ENCODE measurements around the gene PRUNE2.

Gene PRUNE2

DNA sequence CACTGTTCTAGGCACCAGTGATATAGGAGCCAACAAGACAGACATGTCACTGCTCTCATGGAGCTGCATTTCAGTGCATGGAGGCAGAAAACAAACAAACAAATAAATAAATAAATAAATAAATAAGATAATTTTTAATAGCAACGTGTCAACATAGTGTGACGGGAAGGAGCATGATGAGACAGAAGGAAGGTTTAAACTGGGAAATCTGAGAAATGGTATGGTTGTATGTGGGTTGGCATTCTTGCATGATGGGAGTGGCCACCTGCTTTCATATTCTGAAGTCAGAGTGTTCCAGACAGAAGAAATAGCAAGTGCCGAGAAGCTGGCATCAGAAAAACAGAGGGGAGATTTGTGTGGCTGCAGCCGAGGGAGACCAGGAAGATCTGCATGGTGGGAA, 141.8 kb downstream of the PRUNE2 start, which contains the start of gene PCA3:
Gene PCA3, plus strand, starts transcription at position 301 of the 400 bp plus-strand sequence.
- ChIA-PET POLR2A (ENCODE audit: low non-redundant PET) (no interaction called here), CTCF (no interaction called here)
- TF ChIP-seq, protein P1, sequence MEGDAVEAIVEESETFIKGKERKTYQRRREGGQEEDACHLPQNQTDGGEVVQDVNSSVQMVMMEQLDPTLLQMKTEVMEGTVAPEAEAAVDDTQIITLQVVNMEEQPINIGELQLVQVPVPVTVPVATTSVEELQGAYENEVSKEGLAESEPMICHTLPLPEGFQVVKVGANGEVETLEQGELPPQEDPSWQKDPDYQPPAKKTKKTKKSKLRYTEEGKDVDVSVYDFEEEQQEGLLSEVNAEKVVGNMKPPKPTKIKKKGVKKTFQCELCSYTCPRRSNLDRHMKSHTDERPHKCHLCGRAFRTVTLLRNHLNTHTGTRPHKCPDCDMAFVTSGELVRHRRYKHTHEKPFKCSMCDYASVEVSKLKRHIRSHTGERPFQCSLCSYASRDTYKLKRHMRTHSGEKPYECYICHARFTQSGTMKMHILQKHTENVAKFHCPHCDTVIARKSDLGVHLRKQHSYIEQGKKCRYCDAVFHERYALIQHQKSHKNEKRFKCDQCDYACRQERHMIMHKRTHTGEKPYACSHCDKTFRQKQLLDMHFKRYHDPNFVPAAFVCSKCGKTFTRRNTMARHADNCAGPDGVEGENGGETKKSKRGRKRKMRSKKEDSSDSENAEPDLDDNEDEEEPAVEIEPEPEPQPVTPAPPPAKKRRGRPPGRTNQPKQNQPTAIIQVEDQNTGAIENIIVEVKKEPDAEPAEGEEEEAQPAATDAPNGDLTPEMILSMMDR (conservative IDR thresholded peaks at IDR 0.05; ENCODE audit: low read depth): no peak
- no peak within 1 kb of the TSS for H3K27ac ChIP-seq
- no peak for DNase-seq (ENCODE audit: low spot score)

DNA sequence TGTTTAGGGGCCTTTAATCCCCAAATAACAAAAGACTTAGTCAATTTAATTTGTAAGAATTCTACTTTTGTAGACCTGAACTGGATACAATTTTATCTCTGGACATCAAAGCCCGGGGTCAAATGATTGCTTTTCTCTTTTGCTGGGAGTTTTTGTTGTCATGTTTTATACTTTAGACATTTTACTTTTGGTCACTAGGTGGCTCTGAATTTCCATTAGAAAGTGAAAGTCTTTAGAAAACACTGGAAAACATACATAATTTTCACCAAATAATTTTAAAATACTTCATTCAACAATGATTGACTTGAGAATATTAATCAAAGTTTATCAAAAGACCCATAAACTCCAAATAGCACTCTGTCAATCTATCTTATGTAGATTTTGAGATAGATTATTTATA, 144.5 kb downstream of the PRUNE2 start:
- TF ChIP-seq, protein P1 (conservative IDR thresholded peaks at IDR 0.05; ENCODE audit: low read depth): peak; percentile 29; the same call in 1 of the 2 replicates
- ChIA-PET CTCF (interaction anchor here (0.6 to 1.2 kb wide), 5 partner anchors 69 to 1907 kb away, joined by 3 to 4 read pairs (median 3); no protein-coding TSS in a partner anchor), POLR2A (ENCODE audit: low non-redundant PET) (no interaction called here)
- peak; percentile 15 for DNase-seq (ENCODE audit: low spot score)
- H3K27ac ChIP-seq: no peak overlapping the region

GRCh38 chr9:76759732-76760131, 146.2 kb downstream of the PRUNE2 start:
- H3K27ac ChIP-seq: no peak overlapping the region
- POLR2A ChIA-PET (ENCODE audit: low non-redundant PET): interaction anchor here (0.6 kb wide), 1 partner anchor 172 kb away, joined by 3 read pairs; no protein-coding TSS in a partner anchor
- no peak for DNase-seq (ENCODE audit: low spot score)
- TF ChIP-seq, protein P1 (conservative IDR thresholded peaks at IDR 0.05; ENCODE audit: low read depth): no peak
- CTCF ChIA-PET: interaction anchor here (0.6 to 0.7 kb wide), 2 partner anchors 25 to 220 kb away, joined by 3 to 6 read pairs; no protein-coding TSS in a partner anchor

- DNase-seq (ENCODE audit: low spot score): no peak
- TF ChIP-seq, protein P1 (conservative IDR thresholded peaks at IDR 0.05; ENCODE audit: low read depth): no peak
- ChIA-PET CTCF (interaction anchor here (0.6 to 0.7 kb wide), 2 partner anchors 442 to 699 kb away, joined by 3 to 5 read pairs; no protein-coding TSS in a partner anchor), POLR2A (ENCODE audit: low non-redundant PET) (no interaction called here)
- no peak overlapping the region for H3K27ac ChIP-seq
Measured at GRCh38 chr9:76758476-76758875, 147.4 kb downstream of the PRUNE2 start.

GRCh38 chr9:76756941-76757673, 148.8 kb downstream of the PRUNE2 start:
- ChIA-PET POLR2A (ENCODE audit: low non-redundant PET) (no interaction called here), CTCF (interaction anchor here (0.6 to 2.0 kb wide), 2 partner anchors 140 to 230 kb away, joined by 7 read pairs; no protein-coding TSS in a partner anchor)
- no peak overlapping the region for H3K27ac ChIP-seq
- TF ChIP-seq, protein P1 (conservative IDR thresholded peaks at IDR 0.05; ENCODE audit: low read depth): no peak
- DNase-seq (ENCODE audit: low spot score): no peak

DNA sequence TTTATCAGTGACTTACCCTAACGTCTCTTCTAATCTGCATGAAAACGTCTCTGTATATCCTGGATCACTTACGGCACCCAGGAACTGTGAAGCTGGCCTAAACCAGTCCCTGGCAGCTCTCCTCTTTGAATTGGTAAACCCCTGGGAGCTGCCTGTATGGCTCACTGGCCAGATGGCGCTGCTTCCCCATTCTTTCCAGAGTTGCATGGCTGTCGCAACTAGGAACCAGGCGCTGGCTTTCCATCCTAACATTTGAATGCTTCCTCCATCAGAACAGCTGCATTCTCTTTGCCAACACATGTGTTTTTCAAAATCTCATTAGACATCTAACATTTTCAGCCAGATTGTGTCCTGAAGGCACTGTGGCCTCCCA, 149.7 kb downstream of the PRUNE2 start:
- CTCF ChIA-PET: interaction anchor here (0.5 to 2.0 kb wide), 2 partner anchors 231 to 1731 kb away, joined by 6 to 7 read pairs; no protein-coding TSS in a partner anchor
- TF ChIP-seq, protein P1 (conservative IDR thresholded peaks at IDR 0.05; ENCODE audit: low read depth): peak; percentile 30
- peak; percentile 15 for DNase-seq (ENCODE audit: low spot score)
- POLR2A ChIA-PET (ENCODE audit: low non-redundant PET): no interaction called here
- no peak overlapping the region for H3K27ac ChIP-seq
